ENCODE measurements around the gene SAA2.
"Not testable (repeated sequence)": the region's sequence is repeated elsewhere in the genome, so short reads cannot be mapped to it uniquely, and the experiment has no call there.

The SAA2 gene

DNA sequence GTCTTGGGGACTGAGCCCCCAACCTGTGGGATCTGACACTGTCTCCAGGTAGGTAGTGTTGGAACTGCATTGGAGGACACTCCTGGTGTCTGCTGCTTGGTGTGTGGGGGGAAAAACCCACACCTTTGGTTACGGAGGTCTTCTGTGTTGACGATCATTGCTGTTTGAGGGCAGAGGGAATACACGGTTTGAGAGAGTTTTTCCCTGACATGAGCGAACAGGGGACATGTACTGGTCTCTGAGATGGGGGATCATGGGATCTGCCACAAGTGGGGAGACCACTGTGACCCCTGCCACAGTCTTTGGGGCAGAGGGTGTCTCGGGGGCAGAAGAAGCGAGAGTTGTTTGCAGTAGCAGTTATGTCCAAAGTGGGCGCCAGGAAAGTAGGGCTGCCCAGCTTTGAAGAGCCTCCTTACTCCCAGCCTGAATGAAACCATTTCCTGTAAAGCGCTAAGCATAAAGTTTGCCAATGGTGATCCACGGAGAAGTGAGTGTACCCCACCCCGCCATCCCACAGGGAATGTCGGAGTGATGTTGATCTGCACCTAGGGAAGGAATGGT, 5.4 kb upstream of the SAA2 start:
- in situ Hi-C loops (cut with HindIII; ENCODE audit: low sequenced_read_pairs): no loop called here

DNA sequence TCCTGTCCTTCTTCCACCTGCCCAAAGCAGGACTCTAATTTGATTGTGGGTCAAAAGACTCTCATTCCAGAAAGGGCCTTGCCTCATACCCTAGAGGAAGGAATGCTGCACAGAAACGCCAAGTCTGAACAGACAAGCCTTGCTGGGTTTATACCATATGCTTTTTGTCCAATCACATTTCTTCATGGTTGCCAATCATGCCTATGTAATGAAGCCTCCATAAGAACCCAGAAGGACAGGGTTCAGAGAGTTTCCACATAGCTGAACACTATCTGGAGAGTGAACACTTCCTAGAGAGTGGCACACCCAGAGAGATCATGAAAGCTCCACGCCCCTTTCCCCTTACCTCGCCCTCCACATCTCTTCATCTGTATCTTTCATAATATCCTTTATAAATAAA, 4.8 kb upstream of the SAA2 start:
- in situ Hi-C loops (cut with HindIII; ENCODE audit: low sequenced_read_pairs): no loop called here

- in situ Hi-C loops (cut with HindIII; ENCODE audit: low sequenced_read_pairs): not testable (repeated sequence)
Measured at GRCh38 chr11:18247191-18247581, 1.3 kb downstream of the SAA2 start.

DNA sequence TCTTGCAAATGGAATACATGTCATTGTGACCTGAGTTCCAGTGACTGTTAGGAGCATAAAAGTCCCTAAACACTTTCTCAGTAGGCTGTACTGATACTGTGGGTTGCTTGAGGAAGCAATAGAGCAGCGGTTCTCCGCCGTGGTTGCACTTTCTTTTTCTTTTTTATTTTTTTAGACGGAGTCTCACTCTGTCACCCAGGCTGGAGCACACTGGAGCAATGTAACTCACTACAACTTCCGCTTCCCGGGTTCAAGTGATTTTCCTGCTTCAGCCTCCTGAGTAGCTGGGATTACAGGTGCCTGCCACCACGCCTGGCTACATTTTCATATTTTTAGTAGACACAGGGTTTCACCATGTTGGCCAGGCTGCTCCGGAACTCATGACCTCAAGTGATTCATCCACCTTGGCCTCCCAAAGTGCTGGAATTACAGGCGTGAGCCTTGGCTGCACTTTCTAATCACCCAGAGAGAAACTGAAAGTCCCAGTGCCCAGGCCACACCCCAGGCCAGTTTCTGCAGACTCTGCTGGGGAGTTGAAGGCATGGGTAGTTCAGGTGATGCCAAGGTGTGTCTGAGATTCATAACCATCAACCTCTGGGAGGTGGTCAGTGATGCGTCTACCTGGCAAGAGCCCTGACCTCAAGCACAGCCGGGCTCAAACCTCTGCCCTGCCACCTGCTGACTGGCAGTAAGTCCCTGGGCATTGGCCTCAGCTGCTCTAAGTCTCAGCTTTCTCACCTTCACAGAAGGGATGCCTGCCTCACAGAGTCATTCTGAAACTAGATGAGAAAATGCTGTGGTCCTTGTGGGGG, 1.9 kb downstream of the SAA2 start:
- in situ Hi-C loops (cut with HindIII; ENCODE audit: low sequenced_read_pairs): not testable (repeated sequence)

DNA sequence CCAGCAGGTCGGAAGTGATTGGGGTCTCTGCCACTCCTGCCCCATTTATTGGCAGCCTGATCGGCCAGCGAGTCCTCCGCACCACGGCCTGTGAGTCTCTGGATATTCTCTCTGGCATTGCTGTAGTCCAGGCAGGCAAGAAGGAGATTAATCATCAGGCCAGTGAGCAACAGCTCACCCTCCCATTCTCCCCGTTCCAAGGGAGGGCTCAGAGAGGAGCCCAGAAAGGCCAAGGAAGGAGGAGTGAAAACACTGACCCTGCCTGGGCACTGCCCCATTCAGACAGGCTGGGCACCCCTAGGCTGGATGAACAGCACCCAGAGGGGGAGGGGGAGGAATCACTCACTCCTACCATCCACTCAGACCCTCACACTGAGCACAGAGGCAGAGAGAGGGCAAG, 3.1 kb downstream of the SAA2 start:
- in situ Hi-C loops (cut with HindIII; ENCODE audit: low sequenced_read_pairs): no loop called here

GRCh38 chr11:18243783-18244362, 4.6 kb downstream of the SAA2 start:
- in situ Hi-C loops (cut with HindIII; ENCODE audit: low sequenced_read_pairs): no loop called here

DNA sequence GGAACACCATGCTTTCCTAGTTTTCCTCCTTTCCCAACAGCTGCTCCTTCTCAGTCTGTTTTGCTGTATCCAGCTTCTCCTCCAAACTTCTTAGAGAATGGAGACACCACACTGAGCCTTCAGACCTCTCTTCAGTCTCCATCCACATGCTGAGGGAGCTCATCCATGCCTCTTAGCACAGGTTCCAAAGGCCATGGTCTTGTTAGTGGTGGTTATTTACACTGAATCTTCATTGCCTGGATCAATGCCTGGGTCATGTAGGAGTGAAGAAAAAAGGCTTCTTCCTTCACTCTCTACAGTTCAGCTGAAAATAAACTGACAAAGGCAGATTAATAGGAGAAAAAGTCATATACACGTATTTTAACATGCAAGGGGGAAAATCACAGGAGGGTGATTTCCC, 8.8 kb downstream of the SAA2 start:
- in situ Hi-C loops (cut with HindIII; ENCODE audit: low sequenced_read_pairs): no loop called here

DNA sequence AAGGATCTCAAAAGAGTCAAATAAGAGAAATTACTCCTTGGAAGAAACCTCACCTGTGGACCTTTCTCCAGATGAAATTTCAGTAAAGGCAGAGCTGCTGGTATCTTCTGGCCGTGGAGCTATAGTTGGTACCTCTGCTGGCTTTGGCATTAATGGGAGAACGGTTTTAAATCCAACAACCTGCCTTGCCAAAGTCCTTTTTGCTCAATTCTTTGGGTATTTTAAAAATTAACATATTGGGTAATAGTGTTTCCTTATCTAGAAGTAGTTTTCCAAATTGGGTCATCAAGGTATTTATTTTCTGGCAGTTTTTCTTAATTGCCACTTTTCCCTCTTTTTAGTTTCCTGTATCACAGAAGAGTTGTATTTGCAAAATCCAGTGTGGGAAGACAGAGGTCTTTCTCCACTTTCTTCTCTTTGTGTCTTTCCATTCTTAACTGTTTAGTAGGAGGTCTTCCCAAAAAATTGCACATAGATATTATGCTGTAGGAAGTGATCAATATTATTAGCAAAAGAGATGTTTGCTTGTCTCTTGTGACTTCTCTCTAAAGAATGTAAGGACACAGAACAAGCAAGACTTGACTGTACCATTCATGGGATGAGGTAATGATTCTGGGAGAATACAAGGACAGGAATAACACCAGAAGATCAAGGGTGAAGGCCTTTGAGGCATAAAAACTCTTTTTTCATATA, 11.7 kb downstream of the SAA2 start, which contains the start of gene SAA4:
Gene SAA4 (minus strand): TSS at position 139 of the 693 bp plus-strand sequence. CDS start 876 bp downstream, outside the sequence.
- in situ Hi-C loops (cut with HindIII; ENCODE audit: low sequenced_read_pairs): no loop called here

DNA sequence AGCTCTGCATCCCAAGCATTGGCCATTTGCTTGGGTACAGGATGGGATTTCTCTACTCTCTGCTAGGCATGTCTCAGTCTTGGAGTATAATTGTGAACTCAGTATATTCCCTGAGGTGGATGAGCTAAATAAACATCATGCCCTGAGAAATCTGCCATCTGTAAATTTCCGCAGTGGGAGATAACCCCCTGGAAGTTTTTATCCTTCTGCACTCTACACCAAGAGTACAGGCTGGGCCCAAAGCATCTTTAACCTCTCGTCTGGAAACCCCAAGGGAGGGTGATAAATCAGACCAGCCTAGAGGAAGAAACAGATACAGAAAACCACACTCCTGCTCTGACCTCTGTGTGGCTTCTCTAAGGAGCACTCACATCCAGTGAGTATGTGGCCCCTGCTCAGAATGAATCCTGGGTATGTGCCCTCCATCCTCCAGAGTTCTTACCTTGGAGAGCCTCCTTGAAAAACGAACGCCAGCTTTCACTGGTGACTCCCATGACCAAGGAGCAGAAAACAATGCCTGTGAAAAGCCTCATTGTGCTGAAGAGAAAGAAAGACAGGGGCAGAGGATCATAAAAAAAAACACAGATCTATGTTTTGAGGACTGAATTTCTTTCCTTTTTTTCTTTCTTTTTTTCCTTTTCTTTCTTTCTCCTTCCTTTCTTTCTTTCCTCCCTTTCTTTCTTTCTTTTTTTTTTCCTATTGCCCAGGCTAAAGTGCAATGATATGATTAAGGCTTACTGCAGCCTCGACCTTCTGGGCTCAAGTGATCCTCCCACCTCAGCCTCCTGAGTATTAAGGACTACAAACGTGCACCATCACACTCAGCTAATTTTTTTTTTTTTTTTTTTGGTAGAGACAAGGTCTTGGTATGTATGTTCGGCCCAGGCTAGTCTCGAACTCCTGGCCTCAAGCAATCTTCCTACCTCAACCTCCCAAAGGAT, 12.8 kb downstream of the SAA2 start:
- in situ Hi-C loops (cut with HindIII; ENCODE audit: low sequenced_read_pairs): no loop called here

- in situ Hi-C loops (cut with HindIII; ENCODE audit: low sequenced_read_pairs): no loop called here
Measured at GRCh38 chr11:18233912-18234311, 14.6 kb downstream of the SAA2 start.

GRCh38 chr11:18230859-18231258, 17.6 kb downstream of the SAA2 start:
- in situ Hi-C loops (cut with HindIII; ENCODE audit: low sequenced_read_pairs): no loop called here

DNA sequence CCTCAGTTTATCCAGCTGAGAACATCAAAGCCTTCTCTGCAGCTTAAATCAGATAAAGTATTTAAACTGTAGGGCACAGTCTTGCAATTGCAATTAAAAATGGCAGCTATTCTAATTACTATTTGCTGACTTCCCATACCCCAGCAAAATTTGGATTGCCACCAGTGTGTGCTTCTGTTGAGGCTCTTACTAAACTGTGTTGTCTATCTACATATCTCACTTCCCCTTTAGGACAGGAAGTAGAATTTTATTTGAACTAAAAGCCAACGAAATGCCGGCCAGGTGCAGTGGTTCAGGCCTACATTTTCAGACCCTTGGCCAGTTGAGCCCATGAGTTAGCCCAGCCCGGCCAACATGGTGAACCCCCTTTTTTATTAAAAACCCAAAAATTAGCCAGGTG, 19.0 kb downstream of the SAA2 start:
- in situ Hi-C loops (cut with HindIII; ENCODE audit: low sequenced_read_pairs): no loop called here

- in situ Hi-C loops (cut with HindIII; ENCODE audit: low sequenced_read_pairs): no loop called here
Measured at GRCh38 chr11:18225913-18226312, 22.6 kb downstream of the SAA2 start.

- in situ Hi-C loops (cut with HindIII; ENCODE audit: low sequenced_read_pairs): no loop called here
Measured at GRCh38 chr11:18223591-18224387, 24.7 kb downstream of the SAA2 start.

DNA sequence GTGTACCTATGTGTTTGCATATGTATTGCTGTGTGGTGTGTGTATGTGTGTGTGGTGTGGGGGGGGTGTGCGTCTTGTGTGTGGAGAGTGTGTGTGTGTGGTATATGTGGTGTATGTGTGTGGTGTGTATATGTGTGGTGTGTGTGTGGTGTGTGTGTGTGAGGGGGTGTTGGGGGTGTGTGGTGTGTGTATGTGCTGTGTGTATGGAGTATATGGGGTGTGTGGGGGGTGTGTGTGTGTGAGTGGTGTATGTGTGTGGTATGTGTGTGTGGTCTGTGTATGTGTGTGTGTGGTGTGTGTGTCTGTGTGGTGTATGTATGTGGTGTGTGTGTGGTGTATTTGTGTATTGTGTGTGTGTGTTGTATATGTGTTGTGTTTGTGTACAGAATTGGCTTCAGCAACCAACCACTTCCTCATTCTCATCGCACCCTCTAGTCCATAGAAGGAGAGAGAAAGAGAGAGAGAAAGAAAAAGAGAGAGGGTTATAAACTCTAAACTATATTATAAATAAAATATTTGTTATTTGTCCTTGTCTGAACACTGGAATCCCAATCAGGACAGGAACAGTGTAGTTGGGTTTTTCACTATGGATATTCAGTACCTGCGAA, 25.6 kb downstream of the SAA2 start:
- in situ Hi-C loops (cut with HindIII; ENCODE audit: low sequenced_read_pairs): no loop called here

DNA sequence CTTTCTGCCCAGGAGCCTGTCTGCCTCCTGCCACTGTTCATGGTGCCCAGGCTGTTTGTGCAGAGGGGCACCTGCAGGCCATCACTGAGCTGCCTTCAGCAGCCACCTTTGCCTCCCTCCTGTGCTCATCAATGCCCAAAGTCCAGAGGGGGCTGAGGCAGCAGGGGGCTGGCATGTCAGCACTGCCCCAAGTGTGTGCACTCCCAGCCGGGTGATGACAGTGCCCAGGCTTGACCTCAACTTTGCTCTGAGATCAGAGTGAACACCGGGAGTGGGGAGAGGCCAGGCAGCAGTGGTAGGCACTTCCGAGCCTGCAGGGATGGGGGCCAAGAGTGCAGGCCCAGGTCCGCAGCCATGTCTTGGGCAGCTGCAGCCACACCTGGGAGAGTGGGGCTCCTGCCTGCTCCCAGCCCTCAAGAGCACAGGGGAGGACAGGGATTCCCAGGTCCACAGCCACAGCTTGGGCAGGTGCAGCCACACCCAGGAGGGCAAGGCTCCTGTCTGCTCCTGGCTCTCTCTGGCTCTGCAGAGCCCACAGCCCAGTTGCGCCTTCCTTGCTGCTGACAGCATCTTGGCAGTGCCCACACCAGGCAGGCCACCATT, 27.1 kb downstream of the SAA2 start:
- in situ Hi-C loops (cut with HindIII; ENCODE audit: low sequenced_read_pairs): no loop called here

DNA sequence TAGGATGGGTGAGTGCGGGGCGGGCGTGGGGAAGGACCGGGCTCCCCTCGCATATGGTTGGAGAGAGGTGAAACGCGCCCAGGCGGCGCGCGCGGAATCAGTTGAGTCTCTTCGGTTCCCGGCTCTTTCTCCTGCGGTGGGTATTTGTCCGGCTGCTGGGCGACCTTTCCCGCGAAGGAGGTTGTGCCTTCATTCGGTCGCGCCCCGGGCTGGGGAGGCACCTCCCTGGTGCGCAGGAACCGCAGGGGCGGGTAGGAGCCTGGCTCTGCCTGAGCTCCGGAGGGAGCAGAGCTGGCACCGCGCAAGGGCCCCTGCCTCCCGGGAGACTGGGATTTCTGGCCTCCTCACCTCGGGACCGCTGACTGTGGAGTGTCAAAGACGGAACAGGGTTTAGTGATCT, 39.4 kb downstream of the SAA2 start:
- in situ Hi-C loops (cut with HindIII; ENCODE audit: low sequenced_read_pairs): no loop called here

DNA sequence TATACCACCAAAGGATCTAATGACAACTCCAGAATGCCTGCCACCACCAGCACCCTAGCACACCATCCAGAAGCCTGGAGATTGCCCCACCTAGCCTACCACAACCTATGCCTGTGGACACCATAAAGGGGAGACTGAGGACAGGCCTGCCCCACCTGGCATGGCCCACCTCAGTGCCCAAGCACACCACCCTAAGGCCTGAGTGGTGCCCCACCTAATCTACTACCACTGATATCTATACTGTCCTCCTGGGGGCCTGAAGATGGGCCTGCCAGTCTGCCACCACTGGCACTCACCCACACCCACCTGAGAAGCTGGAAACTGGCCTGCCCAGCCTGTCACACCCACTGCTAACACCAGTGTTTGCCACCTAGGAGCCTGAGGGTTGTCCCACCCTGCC, 43.7 kb downstream of the SAA2 start:
- in situ Hi-C loops (cut with HindIII; ENCODE audit: low sequenced_read_pairs): no loop called here

DNA sequence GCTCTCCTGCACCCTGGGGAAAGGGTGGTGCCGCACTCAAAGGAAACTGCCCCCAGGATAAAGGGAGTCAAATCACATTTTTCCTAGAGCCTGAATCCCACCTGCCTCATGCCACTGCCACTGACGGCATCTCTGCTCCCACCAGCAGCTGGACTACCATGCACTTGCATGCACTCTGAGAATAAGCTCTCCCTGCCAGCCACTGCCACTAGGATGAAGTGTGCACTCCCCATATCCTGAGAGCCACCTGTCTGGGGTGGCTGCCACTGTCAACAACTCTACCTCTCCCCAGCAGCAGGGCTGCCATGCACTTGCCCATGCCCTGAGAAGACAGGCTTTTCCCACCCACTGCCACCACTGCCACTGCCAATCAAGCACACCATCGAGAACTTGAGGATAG, 44.2 kb downstream of the SAA2 start:
- in situ Hi-C loops (cut with HindIII; ENCODE audit: low sequenced_read_pairs): no loop called here
